CD1c-positive myeloid dendritic cell (primary cell): ENCODE results near the gene PRAMEF9.
"Not testable (repeated sequence)": the region's sequence is repeated elsewhere in the genome, so short reads cannot be mapped to it uniquely, and the experiment has no call there.

ENCODE experiments used
- DNase-seq: peaks from one replicate; pipeline ENCODE4 v3.0.0-alpha.2; 2016; ENCODE audit errors: extremely low spot score

Gene PRAMEF9

GRCh38 chr1:13171548-13171947, at the start of gene PRAMEF9:
Gene PRAMEF9, plus strand, starts transcription at chr1:13171848. Its CDS starts 3,433 bp downstream, at chr1:13175281.
- DNase-seq: not testable (repeated sequence)

GRCh38 chr1:13155909-13156308, 15.7 kb upstream of the PRAMEF9 start, which contains the start of gene PRAMEF26:
Gene PRAMEF26, minus strand, starts transcription at chr1:13156009. Its CDS starts 2,914 bp downstream, at chr1:13153095.
- not testable (repeated sequence) for DNase-seq

GRCh38 chr1:13165531-13165930, 6.1 kb upstream of the PRAMEF9 start, which contains the start of gene HNRNPCL4:
Gene HNRNPCL4, minus strand, starts transcription at chr1:13165631. Its CDS starts 164 bp downstream, at chr1:13165467.
- DNase-seq: not testable (repeated sequence)

GRCh38 chr1:13201309-13201708, 29.7 kb downstream of the PRAMEF9 start, which contains the start of gene PRAMEF13:
Gene PRAMEF13, minus strand, starts transcription at chr1:13201409. Its CDS starts 1,820 bp downstream, at chr1:13199589.
- not testable (repeated sequence) for DNase-seq

- DNase-seq: not testable (repeated sequence)
Observed at GRCh38 chr1:13208712-13209111, 37.1 kb downstream of the PRAMEF9 start.

- DNase-seq: not testable (repeated sequence)
Observed at GRCh38 chr1:13216619-13217018, 45.0 kb downstream of the PRAMEF9 start.

- DNase-seq: not testable (repeated sequence)
Observed at GRCh38 chr1:13219203-13219602, 47.6 kb downstream of the PRAMEF9 start.

GRCh38 chr1:13222788-13223187, 51.1 kb downstream of the PRAMEF9 start:
- DNase-seq: not testable (repeated sequence)

- DNase-seq: no peak
Observed at GRCh38 chr1:13224480-13225060, 52.9 kb downstream of the PRAMEF9 start.

- DNase-seq: not testable (repeated sequence)
Observed at GRCh38 chr1:13225675-13226204, 54.1 kb downstream of the PRAMEF9 start, which contains the start of gene PRAMEF18. Gene PRAMEF18, minus strand, starts transcription at chr1:13226154. Its CDS starts 48 bp downstream, at chr1:13226106.

- not testable (repeated sequence) for DNase-seq
Observed at GRCh38 chr1:13227271-13228055, 55.8 kb downstream of the PRAMEF9 start.

GRCh38 chr1:13228343-13228781, 56.7 kb downstream of the PRAMEF9 start:
- DNase-seq: peak; percentile 28
